ENCODE measurements around the gene IL22RA2.

- TF ChIP-seq EZH2 (IDR thresholded peaks at IDR 0.05), result no peak
- no peak for TF ChIP-seq POLR2AphosphoS5 (IDR thresholded peaks at IDR 0.05; ENCODE audit: borderline replicate concordance, low read depth, low read length)
- no peak for TF ChIP-seq FOXP2 (optimal IDR thresholded peaks at IDR 0.05; ENCODE audit: control extremely low read depth, extremely low read length, insufficient read depth)
These were observed 17.6 kb downstream of the IL22RA2 start for GRCh38 chr6:137155830-137156229.

Data from SK-N-MC (cell line).